ENCODE data around the gene ADGRB3.
A peak's percentile ranks its signal among the peaks of the same experiment; 100 is the strongest.
"Not testable (repeated sequence)": the region's sequence is repeated elsewhere in the genome, so short reads cannot be mapped to it uniquely, and the experiment has no call there.

Gene ADGRB3

DNA sequence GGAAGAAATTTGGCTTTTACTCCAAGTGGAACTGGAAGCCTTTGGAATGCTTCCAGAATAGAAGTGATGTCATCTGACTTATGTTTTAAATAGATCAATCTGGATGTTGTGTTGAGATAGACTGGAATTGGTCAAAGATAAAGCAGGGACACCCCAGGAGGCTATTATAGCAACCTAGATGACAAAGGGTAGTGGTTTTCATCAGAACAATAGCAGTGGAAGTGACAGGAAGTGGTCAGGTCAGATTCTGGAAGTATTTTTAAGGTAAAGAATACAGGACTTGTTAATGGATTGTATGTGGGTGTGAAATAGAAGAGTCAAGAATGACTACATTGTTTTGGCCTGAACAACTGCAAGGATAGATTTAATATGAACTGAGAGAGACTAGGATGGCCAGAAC, 191.4 kb downstream of the ADGRB3 start:
- no peak for DNase-seq

DNA sequence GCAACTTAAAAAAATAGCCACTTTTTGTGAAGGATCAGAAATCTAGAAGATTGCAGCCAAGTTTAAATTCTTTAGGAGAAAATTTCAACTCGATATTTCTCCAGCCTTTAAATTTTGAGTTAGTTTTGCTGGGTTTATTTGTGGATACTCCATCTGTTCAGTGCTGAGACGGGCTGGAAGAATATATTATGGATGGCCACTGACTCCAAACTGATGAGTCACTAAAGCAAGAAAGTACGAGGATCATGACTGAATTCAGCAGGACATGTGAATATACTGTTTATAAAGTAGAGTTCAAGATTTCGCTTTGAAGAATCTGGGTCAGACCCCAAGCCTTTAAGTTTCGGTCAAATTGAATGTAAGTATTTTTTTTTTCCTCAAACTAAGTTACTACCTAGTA, 199.5 kb downstream of the ADGRB3 start:
- DNase-seq = no peak

GRCh38 chr6:68838571-68838970, 203.5 kb downstream of the ADGRB3 start:
- DNase-seq = no peak

DNA sequence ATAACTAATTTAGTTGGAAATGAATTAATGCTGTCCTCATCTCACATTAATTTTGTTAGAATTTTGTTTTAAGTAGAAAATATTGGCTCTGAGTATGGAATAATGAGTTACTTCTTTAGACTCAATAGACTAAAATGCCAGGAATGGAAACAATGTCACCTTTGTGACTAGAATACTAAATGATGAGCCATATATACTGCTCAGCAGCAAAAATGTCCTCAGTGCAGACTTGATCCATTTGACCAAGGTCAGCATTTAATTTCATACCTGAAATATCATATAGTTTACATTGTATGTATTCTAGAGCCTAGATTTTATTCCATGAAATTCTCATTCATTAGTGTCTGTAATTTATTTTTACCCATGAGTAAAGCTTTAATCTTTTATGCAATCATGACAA, 217.7 kb downstream of the ADGRB3 start:
- no peak for DNase-seq

- DNase-seq = no peak
Observed at GRCh38 chr6:68859233-68859632, 224.2 kb downstream of the ADGRB3 start.

GRCh38 chr6:68868646-68869045, 233.6 kb downstream of the ADGRB3 start:
- DNase-seq = no peak

DNA sequence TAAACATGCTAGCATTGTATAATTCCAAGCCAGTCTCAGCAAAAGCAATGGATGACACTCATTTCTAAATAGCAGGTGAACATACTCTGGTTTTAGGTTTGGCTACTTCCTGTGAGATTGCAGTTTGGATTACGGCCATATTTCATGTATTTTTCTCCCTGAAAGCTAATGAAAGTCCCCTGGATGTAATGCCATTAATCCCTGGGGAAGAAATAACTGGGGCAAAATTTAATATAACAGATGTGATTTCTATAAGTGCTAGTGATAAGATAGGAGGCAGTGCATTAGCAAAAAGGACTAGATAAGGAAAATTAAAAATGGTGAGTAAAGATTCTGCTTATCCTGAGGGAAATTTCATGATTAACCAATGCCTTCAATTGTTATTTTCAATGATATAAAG, 238.2 kb downstream of the ADGRB3 start:
- no peak for DNase-seq

- DNase-seq = no peak
Observed at GRCh38 chr6:68874747-68875146, 239.7 kb downstream of the ADGRB3 start.

- DNase-seq = no peak
Observed at GRCh38 chr6:68875403-68875802, 240.3 kb downstream of the ADGRB3 start.

- peak in 1 of 2 donors; percentile 12 for DNase-seq
Observed at GRCh38 chr6:68876792-68877493, 241.9 kb downstream of the ADGRB3 start.

- DNase-seq = no peak
Observed at GRCh38 chr6:68880050-68880813, 245.2 kb downstream of the ADGRB3 start.

- not testable (repeated sequence) for DNase-seq
Observed at GRCh38 chr6:68883325-68883724, 248.2 kb downstream of the ADGRB3 start.

DNA sequence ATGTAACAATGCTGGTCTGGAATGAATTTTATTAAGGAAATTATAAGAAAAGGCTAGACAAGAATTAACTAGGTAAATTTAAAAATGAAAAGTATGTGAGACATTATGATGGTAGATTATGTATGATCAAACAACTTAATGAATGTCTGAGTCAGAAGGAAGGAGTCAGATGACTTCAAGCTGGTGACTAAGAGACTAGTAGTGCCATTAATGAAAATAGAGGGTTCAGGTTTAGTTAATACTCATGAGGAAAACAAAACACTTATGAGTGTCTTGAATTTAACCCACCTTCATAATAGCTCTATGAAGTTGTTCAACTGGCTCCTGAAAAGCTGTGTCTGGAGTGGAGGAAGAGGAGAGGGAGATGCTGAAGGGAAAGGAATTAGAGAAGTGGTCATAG, 256.3 kb downstream of the ADGRB3 start:
- DNase-seq = no peak

- DNase-seq = no peak
Observed at GRCh38 chr6:68892452-68892851, 257.4 kb downstream of the ADGRB3 start.

DNA sequence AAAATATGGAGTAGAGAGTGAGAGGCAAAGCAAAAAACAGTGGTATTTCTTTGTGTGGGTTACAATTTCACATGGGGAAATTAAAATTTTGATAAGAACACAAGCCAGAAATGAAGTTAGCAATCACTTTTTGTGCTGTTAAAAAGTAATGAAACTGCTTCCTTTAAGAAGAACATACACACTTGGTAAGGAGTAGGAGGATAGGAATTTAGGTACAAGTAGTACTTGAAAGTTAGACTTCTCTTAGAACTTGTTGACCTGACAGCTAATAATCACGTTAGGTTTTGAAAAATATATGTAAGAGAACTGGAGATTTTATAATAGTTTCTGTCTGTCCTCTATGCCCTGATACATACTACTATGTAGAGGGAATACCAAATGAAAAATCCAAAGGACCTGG, 260.8 kb downstream of the ADGRB3 start:
- no peak for DNase-seq

DNA sequence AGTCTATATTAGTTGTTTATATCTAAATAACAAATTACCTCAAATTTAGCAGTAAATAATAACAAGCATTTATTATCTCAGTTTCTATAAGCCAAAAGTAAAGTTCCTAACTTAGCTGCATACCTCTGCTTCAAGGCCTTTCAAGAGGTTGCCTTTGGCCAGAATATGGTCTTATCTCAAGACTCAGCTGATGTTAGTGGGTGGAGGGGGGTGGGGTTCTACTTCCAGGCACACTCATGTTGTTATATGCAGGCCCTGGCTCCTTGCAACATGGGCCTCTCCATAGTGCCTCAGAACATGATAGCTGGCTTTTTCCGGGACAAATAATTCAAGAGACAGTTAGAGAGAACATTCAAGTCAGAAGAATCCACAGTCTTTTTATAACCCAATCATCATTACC, 266.0 kb downstream of the ADGRB3 start:
- no peak for DNase-seq

DNA sequence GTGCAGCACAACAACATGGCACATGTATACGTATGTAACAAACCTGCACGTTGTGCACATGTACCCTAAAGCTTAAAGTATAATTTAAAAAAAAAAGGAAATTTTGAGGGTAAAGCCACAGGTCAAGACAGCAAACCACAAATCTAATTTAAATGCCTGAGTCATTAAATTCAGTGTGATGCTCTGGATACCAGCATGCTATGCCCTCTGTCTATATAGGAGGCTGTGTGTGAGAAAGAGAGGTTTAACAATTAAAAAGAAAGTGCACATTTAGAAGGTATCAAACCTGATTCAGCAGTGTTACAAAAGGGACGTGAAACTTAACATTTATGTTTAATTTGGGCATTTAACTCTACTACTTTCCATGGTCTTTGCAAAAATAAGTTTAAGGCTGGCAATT, 276.3 kb downstream of the ADGRB3 start:
- DNase-seq = no peak

DNA sequence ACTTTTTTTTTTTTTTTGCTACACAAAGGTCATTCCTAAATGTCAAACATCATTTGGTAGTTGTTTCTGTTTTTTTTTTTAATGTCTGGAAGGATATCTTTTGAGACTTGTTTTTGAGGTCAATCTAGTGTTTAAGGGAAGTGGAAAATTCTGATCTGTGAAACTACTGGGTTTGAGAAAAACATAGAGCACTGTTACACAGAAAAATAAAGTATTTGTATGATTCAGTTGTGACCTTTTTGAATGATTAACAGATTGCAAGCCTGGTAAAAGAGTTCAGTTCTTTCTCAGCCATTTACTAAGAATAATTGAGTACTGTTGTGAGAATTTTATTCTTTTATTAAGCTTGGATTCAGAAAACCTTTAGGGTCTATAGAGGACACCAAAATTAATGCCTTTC, 276.7 kb downstream of the ADGRB3 start:
- no peak for DNase-seq

- not testable (repeated sequence) for DNase-seq
Observed at GRCh38 chr6:68912805-68913204, 277.7 kb downstream of the ADGRB3 start.

GRCh38 chr6:68915586-68915985, 280.5 kb downstream of the ADGRB3 start:
- DNase-seq = no peak

- no peak for DNase-seq
Observed at GRCh38 chr6:68919537-68919936, 284.5 kb downstream of the ADGRB3 start.

GRCh38 chr6:68941345-68941744, 306.3 kb downstream of the ADGRB3 start:
- no peak for DNase-seq

GRCh38 chr6:68947721-68948120, 312.6 kb downstream of the ADGRB3 start:
- DNase-seq = no peak

DNA sequence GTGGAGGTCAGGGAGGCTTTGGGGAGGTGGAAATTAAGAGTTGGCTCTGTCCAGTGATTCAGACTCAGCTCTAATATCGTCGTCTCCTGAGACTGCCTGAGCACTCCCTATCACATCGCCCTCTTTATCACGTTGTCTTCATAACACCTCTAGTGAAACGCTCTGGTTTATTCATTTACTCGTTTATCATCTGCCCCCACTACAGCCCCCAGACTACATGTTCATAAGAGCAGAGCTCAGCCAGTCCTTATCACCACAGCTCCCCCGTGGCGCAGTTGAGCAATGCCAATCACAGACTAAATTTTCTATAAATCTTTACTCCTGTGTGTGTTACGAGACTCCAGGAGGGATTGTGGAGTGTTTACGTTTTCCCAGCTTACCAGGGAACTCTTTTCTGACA, 316.2 kb downstream of the ADGRB3 start:
- no peak for DNase-seq
